MCF 10A (cell line): ENCODE results near the gene ATP6V1E1. TPM values are rescaled to one million over a fixed set of nuclear protein-coding genes. Genes with fewer than 3 reads are reported as not detected.
A peak's percentile ranks its signal among the peaks of the same experiment; 100 is the strongest.

Source experiments
- Bru-seq: library from RNA; stranded (reverse); fragments of 400-500 nt; gene quantifications from one replicate; lab custom pipeline; 2021; lab: Mats Ljungman, UMichigan
- BruChase-seq, 2 experiments: library from RNA; stranded (reverse); fragments of 400-500 nt; gene quantifications; one replicate each; lab custom pipeline; 2021; lab: Mats Ljungman, UMichigan
- BruUV-seq: library from RNA; stranded (reverse); fragments of 400-500 nt; replicated peaks from 2 replicates; lab custom pipeline; 2021; lab: Mats Ljungman, UMichigan
- CTCF ChIA-PET: fragments of 300-600 bp; sonication (Branson Sonifier 250); formaldehyde crosslinking; extraction: SDS; loops from one replicate; lab custom pipeline; 2021; ENCODE audit warnings: antibody characterized with exemption, inconsistent platforms; lab: Yijun Ruan, JAX
- POLR2A ChIA-PET: fragments of 300-600, 350-650 bp; sonication (Branson Sonifier 250); formaldehyde crosslinking; extraction: SDS; loops from one replicate; lab custom pipeline; 2020; ENCODE audit warnings: antibody characterized with exemption, inconsistent platforms; lab: Yijun Ruan, JAX
- DNase-seq: peaks from one replicate; pipeline ENCODE4 v3.0.0-alpha.2; 2018; ENCODE audit not compliant: unreplicated experiment
- H3K27ac Mint-ChIP-seq: one replicate; pipeline ENCODE4 v1.8.0; 2022; ENCODE audit warnings: mild to moderate bottlenecking, low read depth, mixed read lengths; ENCODE audit not compliant: unreplicated experiment
- H3K27me3 Mint-ChIP-seq: one replicate; pipeline ENCODE4 v1.8.0; 2022; ENCODE audit warnings: mixed read lengths; ENCODE audit not compliant: insufficient read depth, unreplicated experiment
- H3K36me3 Mint-ChIP-seq: one replicate; pipeline ENCODE4 v1.8.0; 2022; ENCODE audit warnings: mild to moderate bottlenecking, moderate library complexity, mixed read lengths; ENCODE audit not compliant: insufficient read depth, unreplicated experiment
- H3K4me1 Mint-ChIP-seq: one replicate; pipeline ENCODE4 v1.8.0; 2022; ENCODE audit warnings: mixed read lengths; ENCODE audit not compliant: insufficient read depth, unreplicated experiment
- H3K4me3 Mint-ChIP-seq: one replicate; pipeline ENCODE4 v1.8.0; 2022; ENCODE audit warnings: mild to moderate bottlenecking, moderate library complexity, mixed read lengths; ENCODE audit not compliant: unreplicated experiment
- H3K9me3 Mint-ChIP-seq: one replicate; pipeline ENCODE4 v1.8.0; 2022; ENCODE audit warnings: mixed read lengths; ENCODE audit not compliant: unreplicated experiment
- CTCF ChIP-seq: fragments of 200-600 bp; IDR thresholded peaks from one replicate; pipeline ENCODE4 v1.8.0; 2022; ENCODE audit warnings: antibody characterized with exemption, mild to moderate bottlenecking; ENCODE audit not compliant: unreplicated experiment
- intact Hi-C: fragments of 100-400 bp; cut with micrococcal nuclease; formaldehyde crosslinking; loops from 2 replicates; pipeline ENCODE4 v1.14.1; 2022
- long read RNA-seq: library from polyadenylated mRNA; stranded (forward); transcript quantifications from one replicate; pipeline ENCODE4 v2.0.0, GENCODE V29; 2022
- total RNA-seq: library from RNA; stranded (reverse); gene quantifications from 2 replicates; pipeline ENCODE4 v1.2.3, GENCODE V29; 2022

ATP6V1E1 gene
- total RNA-seq (86.4 and 114 TPM in 2 replicates), Bru-seq, nascent RNA (percentile 81 among the genes with signal in this experiment), BruChase-seq, experiment 1, labeled RNA remaining after a 6-hour chase (percentile 86 among the genes with signal in this experiment), BruChase-seq, experiment 2, labeled RNA remaining after a 2-hour chase (percentile 77 among the genes with signal in this experiment)
- long read RNA-seq, transcript ATP6V1E1-201 (9 exons, 1,402 nt) = major isoform, 87 of 99 reads
- long read RNA-seq, partial matches to known transcripts = 0 of 99 reads
- long read RNA-seq, other reads (novel, unspliced or antisense) = 9 of 99 reads

DNA sequence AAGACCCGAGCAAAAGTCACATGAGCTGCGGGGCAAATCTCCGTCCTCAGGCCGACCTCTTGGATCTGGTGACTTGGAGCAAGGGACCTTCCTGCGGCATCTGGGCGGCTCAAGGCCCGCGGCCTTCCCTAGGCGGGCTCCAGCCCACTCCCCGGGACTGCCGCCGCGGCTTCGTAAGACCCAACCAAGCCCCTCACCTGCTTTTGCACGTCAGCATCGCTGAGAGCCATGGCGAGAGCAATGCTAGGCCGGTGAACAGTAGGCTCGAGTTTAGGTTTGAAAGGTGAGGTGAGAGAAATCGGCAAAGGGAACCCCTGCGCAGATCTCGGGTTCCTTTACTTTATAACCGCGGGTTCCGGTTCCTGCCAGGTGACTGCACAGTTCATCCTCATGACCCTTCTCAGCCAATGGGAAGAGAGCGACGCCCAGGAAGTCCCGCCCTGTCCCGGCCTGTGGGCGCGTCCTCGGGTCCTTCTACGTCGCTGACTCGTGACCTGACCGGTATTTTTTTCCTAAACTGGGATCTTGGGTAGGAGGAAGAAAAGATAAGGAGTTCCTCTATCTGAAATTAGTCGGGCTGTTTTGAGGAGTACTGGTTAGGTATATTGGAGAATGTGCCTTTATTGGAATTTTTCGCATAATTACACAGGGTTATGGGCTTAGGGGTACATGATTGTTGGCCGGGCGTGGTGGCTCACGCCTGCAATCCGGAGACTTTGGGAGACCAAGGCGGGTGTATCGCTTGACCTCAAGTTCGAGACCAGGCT lies at the start of gene ATP6V1E1:
Gene ATP6V1E1 (minus strand): TSS at position 344 of the 767 bp plus-strand sequence. CDS start 114 bp downstream, at position 230.
- intact Hi-C loops = loop anchor here (2.0 kb wide), 1 partner anchor 78 kb away; no protein-coding TSS in a partner anchor
- H3K27ac Mint-ChIP-seq = peak within 1 kb of the TSS; percentile 98
- peaks cover 8% of the 10 kb centered on the region for H3K4me1 Mint-ChIP-seq
- ChIA-PET POLR2A (interaction anchor here (0.6 to 6.5 kb wide), 11 partner anchors 9 to 437 kb away, joined by 3 to 70 read pairs (median 4); partner anchors contain the start of gene BCL2L13), CTCF (interaction anchor here (0.7 kb wide), 1 partner anchor 15 kb away, joined by 3 read pairs; no protein-coding TSS in a partner anchor)
- peak; percentile 97 for DNase-seq
- H3K36me3 Mint-ChIP-seq = peaks cover 42% of the 10 kb centered on the region
- H3K27me3 Mint-ChIP-seq = no peaks in the 10 kb centered on the region
- no peak for TF ChIP-seq CTCF
- no TSS peak for BruUV-seq
- no peaks in the 10 kb centered on the region for H3K9me3 Mint-ChIP-seq
- peak within 1 kb of the TSS; percentile 98 for H3K4me3 Mint-ChIP-seq

DNA sequence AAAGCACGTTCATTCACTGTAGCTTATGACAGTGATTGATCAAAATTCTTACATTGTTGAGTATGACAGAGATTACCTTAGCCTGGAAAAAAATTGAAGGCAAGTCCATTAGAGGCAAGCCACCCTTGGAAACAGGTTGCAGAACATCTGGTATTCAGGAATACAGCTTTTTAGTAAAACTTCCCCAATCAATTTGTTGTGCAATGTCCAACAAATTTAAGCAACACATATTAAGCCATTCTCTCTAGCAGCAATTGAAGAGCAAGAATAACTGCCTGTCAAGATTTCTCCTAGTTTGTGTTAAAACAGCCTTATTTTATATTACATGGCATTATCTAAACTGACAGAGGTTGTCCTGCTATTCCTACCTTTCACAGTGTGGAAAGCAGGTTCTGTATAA lies 47.0 kb upstream of the ATP6V1E1 start:
- no TSS peak for BruUV-seq
- intact Hi-C loops = no loop called here
- CTCF ChIA-PET = no interaction called here
- Mint-ChIP-seq H3K4me3 (no peak overlapping the region), H3K27me3 (no peaks in the 10 kb centered on the region), H3K27ac (no peak overlapping the region), H3K4me1 (peaks cover 17% of the 10 kb centered on the region), H3K9me3 (no peaks in the 10 kb centered on the region), H3K36me3 (peaks cover 9% of the 10 kb centered on the region)
- DNase-seq = no peak
- POLR2A ChIA-PET = interaction anchor here (0.9 to 3.3 kb wide), 4 partner anchors 11 to 42 kb away, joined by 3 to 11 read pairs (median 5); no protein-coding TSS in a partner anchor
- TF ChIP-seq CTCF = no peak

DNA sequence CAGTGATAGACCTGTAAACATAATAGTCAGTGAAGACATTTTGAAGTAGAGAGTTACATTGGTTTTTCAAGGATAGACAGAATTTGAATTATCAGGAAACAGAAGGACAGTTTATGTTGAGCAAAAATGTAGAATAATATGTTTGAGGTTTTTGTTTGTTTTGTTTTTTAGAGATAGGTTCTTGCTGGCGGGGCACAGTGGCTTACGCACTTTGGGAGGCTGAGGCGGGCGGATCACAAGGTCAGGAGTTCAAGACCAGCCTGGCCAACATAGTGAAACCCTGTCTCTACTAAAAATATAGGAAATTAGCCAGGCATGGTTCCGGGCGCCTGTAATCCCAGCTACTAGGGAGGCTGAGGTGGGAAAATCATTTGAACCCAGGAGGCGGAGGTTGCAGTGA lies 45.6 kb upstream of the ATP6V1E1 start:
- DNase-seq = no peak
- TF ChIP-seq CTCF = no peak
- no peaks in the 10 kb centered on the region for H3K9me3 Mint-ChIP-seq
- no peak overlapping the region for H3K4me3 Mint-ChIP-seq
- peaks cover 17% of the 10 kb centered on the region for H3K4me1 Mint-ChIP-seq
- CTCF ChIA-PET = interaction anchor here (0.6 to 1.7 kb wide), 2 partner anchors 87 to 116 kb away, joined by 3 to 5 read pairs; no protein-coding TSS in a partner anchor
- H3K27me3 Mint-ChIP-seq = no peaks in the 10 kb centered on the region
- H3K36me3 Mint-ChIP-seq = peaks cover 20% of the 10 kb centered on the region
- intact Hi-C loops = no loop called here
- no TSS peak for BruUV-seq
- POLR2A ChIA-PET = interaction anchor here (0.6 to 3.3 kb wide), 3 partner anchors 35 to 40 kb away, joined by 3 to 11 read pairs (median 4); no protein-coding TSS in a partner anchor
- no peak overlapping the region for H3K27ac Mint-ChIP-seq
